GM23338 (cell line): Measurements from ENCODE around the gene ASTN1.

Experiments used
- CREB1 ChIP-seq: fragments of 250-450 bp; sonication (Bioruptor Pico); IDR thresholded peaks from 2 replicates; pipeline ENCODE4 v1.5.0; 2020; ENCODE audit warnings: low read depth, mild to moderate bottlenecking, moderate library complexity
- CTCF ChIP-seq, 2 experiments: fragments of 200-600 bp in 1 of 2; sonication (generic) in 1 of 2; conservative IDR thresholded peaks; 2 replicates each; pipeline versions ENCODE4 v1.5.1 to v1.6.1; 2016 to 2017; ENCODE audit warnings: antibody characterized with exemption in 2 of 2, low read depth in 2 of 2, mild to moderate bottlenecking in 2 of 2, moderate library complexity in 1 of 2
- ETS1 ChIP-seq: IDR thresholded peaks from 2 replicates; pipeline ENCODE4 v1.6.1; 2016; ENCODE audit warnings: antibody characterized with exemption
- EZH2 ChIP-seq: fragments of 200-600 bp; sonication (generic); IDR thresholded peaks from one replicate; pipeline ENCODE4 v1.8.0; 2017; ENCODE audit warnings: antibody characterized with exemption, mild to moderate bottlenecking, low read depth; ENCODE audit not compliant: unreplicated experiment
- EZH2phosphoT487 ChIP-seq: fragments of 200-600 bp; sonication (generic); IDR thresholded peaks from one replicate; pipeline ENCODE4 v1.8.1; 2018; ENCODE audit warnings: antibody characterized with exemption; ENCODE audit not compliant: unreplicated experiment
- JUNB ChIP-seq: IDR thresholded peaks from one replicate; pipeline ENCODE4 v1.6.1; 2016; ENCODE audit warnings: antibody characterized with exemption; ENCODE audit not compliant: unreplicated experiment
- POLR2AphosphoS5 ChIP-seq: IDR thresholded peaks from 2 replicates; pipeline ENCODE4 v1.6.1; 2016; ENCODE audit warnings: antibody characterized with exemption, low read depth
- REST ChIP-seq: IDR thresholded peaks from one replicate; pipeline ENCODE4 v1.6.1; 2018; ENCODE audit warnings: antibody characterized with exemption; ENCODE audit not compliant: unreplicated experiment
- STAT1 ChIP-seq: IDR thresholded peaks from one replicate; pipeline ENCODE4 v1.6.1; 2016; ENCODE audit warnings: antibody characterized with exemption; ENCODE audit not compliant: unreplicated experiment
- ZNF114 ChIP-seq: fragments of 250-450 bp; sonication (Bioruptor Pico); IDR thresholded peaks from 2 replicates; pipeline ENCODE4 v1.5.0; 2020; ENCODE audit warnings: mild to moderate bottlenecking, moderate library complexity
- ZNF331 ChIP-seq: fragments of 250-450 bp; sonication (Bioruptor Pico); IDR thresholded peaks from 2 replicates; pipeline ENCODE4 v1.5.0; 2020; ENCODE audit warnings: low read depth, mild to moderate bottlenecking, moderate library complexity
- ZNF462 ChIP-seq: fragments of 250-450 bp; sonication (Bioruptor Pico); IDR thresholded peaks from 2 replicates; pipeline ENCODE4 v1.5.0; 2020; ENCODE audit warnings: mild to moderate bottlenecking, moderate library complexity

- no peak for TF ChIP-seq JUNB
- no peak for TF ChIP-seq REST
- no peak for TF ChIP-seq POLR2AphosphoS5
- no peak for TF ChIP-seq CTCF (conservative IDR thresholded peaks at IDR 0.05; ENCODE audit: low read depth in 2 of 2)
- no peak for TF ChIP-seq ETS1
- no peak for TF ChIP-seq CREB1
- no peak for TF ChIP-seq ZNF462 (CRISPR knock-in tag)
- TF ChIP-seq EZH2: no peak
- TF ChIP-seq ZNF114 (CRISPR knock-in tag): no peak
- TF ChIP-seq EZH2phosphoT487: no peak
- TF ChIP-seq STAT1: no peak
- TF ChIP-seq ZNF331: no peak
These were observed 33.7 kb upstream of the ASTN1 start for GRCh38 chr1:177198243-177198642.
